Osteoblast (primary cell): ENCODE measurements around the gene CACNA1F. TPM values are rescaled to one million over a fixed set of nuclear protein-coding genes. Genes with fewer than 3 reads are reported as not detected.

ENCODE experiments used
- DNase-seq: peaks from one replicate; pipeline ENCODE4 v3.0.0; 2011; ENCODE audit warnings: low spot score, mixed read lengths; ENCODE audit not compliant: insufficient read length; ENCODE audit errors: missing footprints
- H2AFZ ChIP-seq: 2 replicates; pipeline ENCODE4 v1.6.0; 2011; ENCODE audit warnings: mild to moderate bottlenecking, low read length
- H3K27ac ChIP-seq: 2 replicates; pipeline ENCODE4 v1.5.1; 2011; ENCODE audit warnings: mild to moderate bottlenecking, low read depth, low read length, moderate library complexity
- H3K27me3 ChIP-seq: 2 replicates; pipeline ENCODE4 v1.6.0; 2012; ENCODE audit warnings: mild to moderate bottlenecking, control low read depth, inconsistent platforms, low read length, moderate library complexity; ENCODE audit not compliant: insufficient read depth
- H3K36me3 ChIP-seq: 2 replicates; pipeline ENCODE4 v1.5.1; 2011; ENCODE audit warnings: mild to moderate bottlenecking, low read length, control low read depth, moderate library complexity; ENCODE audit not compliant: insufficient read depth
- H3K4me1 ChIP-seq: 2 replicates; pipeline ENCODE4 v1.5.1; 2011; ENCODE audit warnings: mild to moderate bottlenecking, low read length, control low read depth, moderate library complexity; ENCODE audit not compliant: insufficient read depth
- H3K4me2 ChIP-seq: 2 replicates; pipeline ENCODE4 v1.6.0; 2011; ENCODE audit warnings: mild to moderate bottlenecking, low read length; ENCODE audit not compliant: insufficient read depth
- H3K4me3 ChIP-seq: fragments of 200-600 bp; sonication (generic); 3 replicates; pipeline ENCODE4 v1.5.1; 2012; ENCODE audit warnings: mild to moderate bottlenecking, low read length, inconsistent platforms; ENCODE audit not compliant: insufficient read depth
- H3K79me2 ChIP-seq: 2 replicates; pipeline ENCODE4 v1.6.0; 2012; ENCODE audit warnings: mild to moderate bottlenecking, low read length, control low read depth, inconsistent platforms; ENCODE audit not compliant: insufficient read depth
- H3K9me3 ChIP-seq: 2 replicates; pipeline ENCODE4 v1.5.1; 2011; ENCODE audit warnings: low read depth, low read length, control low read depth
- H4K20me1 ChIP-seq: 2 replicates; pipeline ENCODE4 v1.6.0; 2012; ENCODE audit warnings: mild to moderate bottlenecking, low read length, control low read depth; ENCODE audit not compliant: insufficient read depth
- total RNA-seq: library from RNA; depleted of rRNA; stranded (reverse); fragments of >200 nt; gene quantifications from 2 replicates; pipeline ENCODE4 v1.2.3, GENCODE V29; 2012
- TF ChIP-seq, protein P1 (sequence below): IDR thresholded peaks from 2 replicates; pipeline ENCODE4 v1.5.1; 2011; ENCODE audit warnings: mild to moderate bottlenecking, low read depth, low read length, moderate library complexity; ENCODE audit errors: extremely low read depth

The CACNA1F gene
- total RNA-seq, 1 donor = not detected

DNA sequence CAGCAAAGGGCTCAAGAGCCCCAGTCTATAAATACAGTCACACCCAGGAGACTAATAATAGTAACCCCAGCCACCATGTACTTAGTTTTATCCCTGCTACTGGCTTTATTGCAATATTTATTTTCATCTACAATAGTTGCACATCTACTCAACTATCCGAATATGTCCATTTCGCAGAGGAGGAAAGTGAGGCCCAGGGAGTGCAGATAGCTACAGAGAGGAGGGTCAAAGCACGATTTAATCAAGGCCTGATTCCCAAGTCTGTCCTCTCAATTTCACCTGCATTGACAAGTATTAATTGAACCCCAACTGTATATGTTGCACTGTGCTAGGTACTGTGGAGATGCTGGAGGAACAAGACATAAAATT is 65.4 kb downstream of the CACNA1F start:
- Histone ChIP-seq H3K9me3 (no peaks in the 10 kb centered on the region), H3K79me2 (no peaks in the 10 kb centered on the region), H3K4me2 (peak overlapping the region; percentile 90), H4K20me1 (no peaks in the 10 kb centered on the region), H3K27me3 (no peaks in the 10 kb centered on the region), H3K36me3 (no peaks in the 10 kb centered on the region), H3K4me3 (peak overlapping the region; percentile 72), H3K4me1 (peaks cover 12% of the 10 kb centered on the region), H3K27ac (peak overlapping the region; percentile 89), H2AFZ (no peak overlapping the region)
- TF ChIP-seq, protein P1, sequence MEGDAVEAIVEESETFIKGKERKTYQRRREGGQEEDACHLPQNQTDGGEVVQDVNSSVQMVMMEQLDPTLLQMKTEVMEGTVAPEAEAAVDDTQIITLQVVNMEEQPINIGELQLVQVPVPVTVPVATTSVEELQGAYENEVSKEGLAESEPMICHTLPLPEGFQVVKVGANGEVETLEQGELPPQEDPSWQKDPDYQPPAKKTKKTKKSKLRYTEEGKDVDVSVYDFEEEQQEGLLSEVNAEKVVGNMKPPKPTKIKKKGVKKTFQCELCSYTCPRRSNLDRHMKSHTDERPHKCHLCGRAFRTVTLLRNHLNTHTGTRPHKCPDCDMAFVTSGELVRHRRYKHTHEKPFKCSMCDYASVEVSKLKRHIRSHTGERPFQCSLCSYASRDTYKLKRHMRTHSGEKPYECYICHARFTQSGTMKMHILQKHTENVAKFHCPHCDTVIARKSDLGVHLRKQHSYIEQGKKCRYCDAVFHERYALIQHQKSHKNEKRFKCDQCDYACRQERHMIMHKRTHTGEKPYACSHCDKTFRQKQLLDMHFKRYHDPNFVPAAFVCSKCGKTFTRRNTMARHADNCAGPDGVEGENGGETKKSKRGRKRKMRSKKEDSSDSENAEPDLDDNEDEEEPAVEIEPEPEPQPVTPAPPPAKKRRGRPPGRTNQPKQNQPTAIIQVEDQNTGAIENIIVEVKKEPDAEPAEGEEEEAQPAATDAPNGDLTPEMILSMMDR = no peak
- DNase-seq = no peak

DNA sequence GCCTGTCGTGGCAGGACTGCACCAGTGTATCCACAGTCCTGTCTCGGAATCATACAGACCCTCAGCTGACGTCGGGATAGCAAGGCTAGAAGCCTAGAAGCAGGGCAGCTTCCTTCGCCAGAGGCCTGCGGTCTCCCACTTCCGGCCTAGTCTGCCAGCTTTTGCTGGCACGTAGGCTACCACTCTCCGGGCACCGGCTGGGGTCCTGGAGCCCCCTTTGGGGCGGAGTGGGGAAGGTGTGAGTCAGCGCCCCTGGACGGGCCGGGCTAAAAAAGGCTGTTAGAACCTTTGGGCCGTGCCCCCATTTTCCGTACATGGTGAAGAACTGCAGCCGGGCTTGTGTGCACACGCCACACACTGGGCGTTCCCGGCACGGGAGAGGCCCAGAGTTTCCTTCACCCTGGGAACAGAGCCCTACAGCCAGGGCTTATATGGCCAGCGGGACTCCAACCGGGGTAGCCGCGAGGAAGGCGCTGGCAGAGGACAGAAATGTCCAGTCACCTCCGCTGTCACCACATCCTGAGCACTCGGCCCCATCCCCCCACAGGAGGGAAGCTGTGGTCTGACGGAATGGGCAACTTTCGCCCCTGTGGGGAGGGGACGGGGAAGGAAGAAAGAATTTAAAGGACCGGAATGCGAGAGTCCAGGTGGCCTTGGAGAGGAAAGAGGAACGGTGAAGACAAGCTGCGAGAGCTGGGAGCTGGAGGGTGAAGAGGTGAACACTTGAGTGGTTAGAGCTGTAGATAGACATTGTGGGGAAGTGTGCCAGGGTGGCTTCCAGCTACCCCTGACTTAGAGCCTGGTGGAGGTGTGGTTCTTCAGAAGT is 66.0 kb downstream of the CACNA1F start:
- peak overlapping the region; percentile 72 for H3K4me3 ChIP-seq
- no peaks in the 10 kb centered on the region for H3K27me3 ChIP-seq
- peaks cover 12% of the 10 kb centered on the region for H3K4me1 ChIP-seq
- no peaks in the 10 kb centered on the region for H4K20me1 ChIP-seq
- no peaks in the 10 kb centered on the region for H3K36me3 ChIP-seq
- H3K9me3 ChIP-seq = no peaks in the 10 kb centered on the region
- peak overlapping the region; percentile 66 for H2AFZ ChIP-seq
- peak; percentile 96 for DNase-seq
- peak overlapping the region; percentile 89 for H3K27ac ChIP-seq
- peak overlapping the region; percentile 90 for H3K4me2 ChIP-seq
- TF ChIP-seq, protein P1 = no peak
- no peaks in the 10 kb centered on the region for H3K79me2 ChIP-seq

DNA sequence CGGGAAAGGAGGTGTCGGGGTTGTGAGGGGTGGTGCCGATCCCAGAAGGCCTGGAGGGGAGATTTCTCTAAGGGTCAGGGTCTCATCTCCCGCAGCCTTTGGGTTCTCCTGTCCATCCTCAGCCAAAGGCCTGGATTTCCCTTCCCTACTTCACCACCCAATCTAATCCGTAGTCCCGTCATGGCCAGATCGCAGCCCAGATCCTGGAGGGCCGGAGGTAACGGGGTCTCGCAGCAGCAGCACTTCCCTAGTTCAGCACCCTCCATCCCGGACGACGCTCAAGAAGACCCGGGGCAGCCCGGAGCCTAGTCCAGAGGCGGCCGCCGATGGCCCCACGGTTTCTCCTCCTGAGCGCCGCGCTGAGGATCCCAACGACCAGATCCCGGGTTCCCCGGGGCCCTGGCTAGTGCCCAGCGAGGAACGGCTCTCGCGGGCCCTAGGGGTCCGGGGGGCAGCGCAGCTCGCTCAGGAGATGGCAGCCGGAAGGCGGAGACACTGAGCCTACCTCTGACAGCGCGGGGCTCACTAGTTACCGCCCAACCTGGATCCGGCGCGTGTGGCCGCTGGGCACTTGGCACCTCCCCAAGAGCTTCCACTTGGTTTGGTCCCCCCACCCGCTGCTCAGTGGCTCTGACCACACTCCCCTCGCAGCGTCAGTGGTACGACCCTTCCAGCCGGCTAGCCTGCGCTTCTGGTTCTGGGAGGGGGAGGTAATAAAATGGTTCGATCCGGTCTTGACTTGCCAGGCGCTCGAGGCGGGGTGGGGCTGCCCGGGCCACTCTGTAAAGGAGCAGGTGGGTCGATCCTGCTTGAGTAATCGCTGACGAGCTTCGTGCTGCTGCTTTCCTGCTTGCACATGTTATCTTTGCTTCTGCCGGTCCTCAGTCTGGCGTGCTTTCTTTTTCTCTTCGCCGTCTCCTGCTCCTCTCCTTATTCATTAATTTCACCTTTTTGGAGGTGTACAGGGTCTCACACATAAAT is 66.9 kb downstream of the CACNA1F start:
- Histone ChIP-seq H3K36me3 (no peaks in the 10 kb centered on the region), H3K27me3 (no peaks in the 10 kb centered on the region), H3K4me2 (peak overlapping the region; percentile 90), H4K20me1 (no peaks in the 10 kb centered on the region), H3K9me3 (no peaks in the 10 kb centered on the region), H2AFZ (peak overlapping the region; percentile 51), H3K4me1 (peaks cover 12% of the 10 kb centered on the region), H3K4me3 (peak overlapping the region; percentile 72), H3K27ac (peak overlapping the region; percentile 89), H3K79me2 (no peaks in the 10 kb centered on the region)
- TF ChIP-seq, protein P1 = no peak
- DNase-seq = peak; percentile 96
